Measurements from ENCODE around the gene PCNX3. TPM values are rescaled to one million over a fixed set of nuclear protein-coding genes. Genes with fewer than 3 reads are reported as not detected.

The PCNX3 gene
- total RNA-seq, 2 donors from 2014 or later = 32.0 to 67.9 TPM

DNA sequence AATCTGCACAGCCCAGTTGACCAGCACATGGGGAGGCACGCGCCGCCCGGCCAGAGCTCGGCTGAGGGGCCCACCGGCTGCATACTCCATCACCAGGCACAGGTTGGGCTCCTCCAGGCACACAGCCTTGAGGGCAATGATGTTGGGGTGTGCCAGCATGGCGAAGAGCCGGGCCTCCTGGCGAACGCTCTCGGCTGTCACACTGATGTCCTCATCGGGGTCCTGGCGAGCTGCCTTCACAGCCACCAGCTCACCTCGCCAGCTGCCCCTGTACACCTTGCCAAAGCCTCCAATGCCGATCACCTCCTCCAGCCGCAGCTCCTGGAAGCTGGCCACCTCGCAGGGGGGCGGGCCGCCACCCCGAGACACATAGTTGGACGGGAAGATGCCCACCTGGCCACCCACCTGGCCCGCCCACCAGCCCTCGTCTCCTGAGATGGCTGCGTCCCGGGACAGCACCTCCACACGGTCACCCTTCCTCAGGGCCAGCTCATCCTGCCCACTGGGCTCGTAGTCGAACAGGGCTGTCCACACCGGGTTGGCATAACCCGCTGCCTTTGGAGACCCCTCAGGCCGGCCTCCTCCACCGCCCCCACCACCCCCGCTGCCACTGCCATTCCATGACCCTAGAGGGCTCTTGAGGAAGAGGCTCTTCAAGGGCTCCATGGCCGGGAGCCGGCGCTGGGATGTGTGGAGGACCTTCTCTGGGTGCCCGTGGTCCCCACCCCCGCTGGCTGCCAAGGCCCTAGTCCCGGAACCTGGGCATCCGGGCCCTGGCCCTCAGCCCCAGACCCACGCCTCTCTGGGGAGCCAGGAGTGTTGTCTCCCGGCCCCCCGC is 2.3 kb upstream of the PCNX3 start:
- no peak for DNase-seq (ENCODE audit: low spot score)
- WGBS = 19% methylated on average over 43 of the region's 43 CpGs

DNA sequence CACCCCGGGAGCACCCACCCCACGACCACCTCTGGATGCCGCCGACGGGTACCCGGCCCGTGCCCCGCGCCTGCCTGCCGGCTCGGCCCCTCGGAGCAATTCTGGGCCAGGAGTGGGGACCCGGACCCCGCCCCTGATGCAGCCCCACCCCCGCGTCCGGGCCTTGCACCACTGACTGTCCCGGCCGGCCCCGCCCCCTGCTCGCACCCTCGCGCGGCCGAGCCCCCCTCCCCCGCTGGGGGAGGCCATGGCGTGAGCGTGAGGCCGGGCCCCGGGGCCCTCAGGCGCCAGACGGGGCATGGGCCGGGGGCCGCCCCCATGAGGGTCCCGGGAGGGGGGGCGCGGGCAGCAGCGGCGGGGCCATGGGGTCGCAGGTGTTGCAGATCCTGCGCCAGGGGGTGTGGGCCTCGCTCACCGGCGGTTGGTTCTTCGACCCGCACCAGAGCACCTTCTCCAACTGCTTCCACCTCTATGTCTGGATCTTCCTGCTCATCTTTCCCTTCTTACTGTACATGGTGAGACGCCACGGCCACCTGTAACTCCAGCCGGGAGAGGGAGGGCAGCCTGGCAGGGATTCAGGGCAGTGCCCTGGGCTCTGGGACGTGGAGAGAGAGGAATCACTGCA is 486 bp downstream of the PCNX3 start:
- WGBS = 2% methylated on average over 23 of the region's 50 CpGs
- no peaks in the 10 kb centered on the region for H3K27me3 ChIP-seq (replicated peaks; ENCODE audit: insufficient read depth)
- TF ChIP-seq POLR2AphosphoS5 (IDR thresholded peaks at IDR 0.05) (no peak), POLR2A (IDR thresholded peaks at IDR 0.05) (no peak)
- TF ChIP-seq, protein P1, sequence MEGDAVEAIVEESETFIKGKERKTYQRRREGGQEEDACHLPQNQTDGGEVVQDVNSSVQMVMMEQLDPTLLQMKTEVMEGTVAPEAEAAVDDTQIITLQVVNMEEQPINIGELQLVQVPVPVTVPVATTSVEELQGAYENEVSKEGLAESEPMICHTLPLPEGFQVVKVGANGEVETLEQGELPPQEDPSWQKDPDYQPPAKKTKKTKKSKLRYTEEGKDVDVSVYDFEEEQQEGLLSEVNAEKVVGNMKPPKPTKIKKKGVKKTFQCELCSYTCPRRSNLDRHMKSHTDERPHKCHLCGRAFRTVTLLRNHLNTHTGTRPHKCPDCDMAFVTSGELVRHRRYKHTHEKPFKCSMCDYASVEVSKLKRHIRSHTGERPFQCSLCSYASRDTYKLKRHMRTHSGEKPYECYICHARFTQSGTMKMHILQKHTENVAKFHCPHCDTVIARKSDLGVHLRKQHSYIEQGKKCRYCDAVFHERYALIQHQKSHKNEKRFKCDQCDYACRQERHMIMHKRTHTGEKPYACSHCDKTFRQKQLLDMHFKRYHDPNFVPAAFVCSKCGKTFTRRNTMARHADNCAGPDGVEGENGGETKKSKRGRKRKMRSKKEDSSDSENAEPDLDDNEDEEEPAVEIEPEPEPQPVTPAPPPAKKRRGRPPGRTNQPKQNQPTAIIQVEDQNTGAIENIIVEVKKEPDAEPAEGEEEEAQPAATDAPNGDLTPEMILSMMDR (IDR thresholded peaks at IDR 0.05) = no peak
- intact Hi-C loops (cut with DNase I) = loop anchor here (5.0 kb wide), 1 partner anchor 36 kb away; no protein-coding TSS in a partner anchor
- peak overlapping the region; percentile 75 to 90 for H3K4me3 ChIP-seq
- H3K27ac ChIP-seq = peak overlapping the region; percentile 76 to 79
- no peak for DNase-seq (ENCODE audit: low spot score)
- H3K36me3 ChIP-seq = peaks cover 14 to 32% of the 10 kb centered on the region in 2 donors
- H3K9me3 ChIP-seq = no peaks in the 10 kb centered on the region
- peaks cover 30% of the 10 kb centered on the region for H3K4me1 ChIP-seq (replicated peaks)

More for the DNA sequence above, 2.3 kb upstream of the PCNX3 start:
- Histone ChIP-seq H3K9me3 (no peaks in the 10 kb centered on the region), H3K27me3 (replicated peaks; ENCODE audit: insufficient read depth) (no peaks in the 10 kb centered on the region), H3K36me3 (peaks cover 1 to 11% of the 10 kb centered on the region in 2 donors), H3K4me3 (peak overlapping the region; percentile 70 to 75), H3K27ac (peak overlapping the region; percentile 93 to 94), H3K4me1 (replicated peaks) (peaks cover 38% of the 10 kb centered on the region)
- intact Hi-C loops (cut with DNase I) = no loop called here
- TF ChIP-seq POLR2AphosphoS5 (IDR thresholded peaks at IDR 0.05) (no peak), POLR2A (IDR thresholded peaks at IDR 0.05) (no peak)
- TF ChIP-seq, protein P1 (IDR thresholded peaks at IDR 0.05) = no peak

DNA sequence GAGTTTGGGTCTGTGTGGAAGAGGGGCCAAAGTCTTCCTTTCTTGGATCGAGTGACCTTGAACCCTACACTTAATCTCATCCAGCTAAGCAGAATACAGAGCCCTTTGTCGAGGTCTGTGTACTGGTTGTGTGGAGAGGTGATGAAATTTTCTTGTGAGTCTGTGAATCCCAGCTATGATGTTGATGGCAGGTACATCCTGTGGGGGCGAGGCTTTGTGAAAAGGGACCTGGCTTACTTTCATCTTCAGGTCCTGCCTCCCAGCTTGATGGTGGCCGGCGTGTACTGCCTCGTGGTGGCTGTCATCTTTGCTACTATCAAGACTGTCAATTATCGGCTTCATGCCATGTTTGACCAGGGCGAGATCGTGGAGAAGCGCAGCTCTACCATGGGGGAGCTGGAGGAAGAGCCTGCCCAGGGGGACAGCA is 1.0 kb downstream of the PCNX3 start:
- no peaks in the 10 kb centered on the region for H3K9me3 ChIP-seq
- no peak for TF ChIP-seq POLR2A (IDR thresholded peaks at IDR 0.05)
- TF ChIP-seq, protein P1 (IDR thresholded peaks at IDR 0.05) = no peak
- no peak for TF ChIP-seq POLR2AphosphoS5 (IDR thresholded peaks at IDR 0.05)
- no peak overlapping the region for H3K27ac ChIP-seq
- no peaks in the 10 kb centered on the region for H3K27me3 ChIP-seq (replicated peaks; ENCODE audit: insufficient read depth)
- intact Hi-C loops (cut with DNase I) = loop anchor here (5.0 kb wide), 1 partner anchor 36 kb away; no protein-coding TSS in a partner anchor
- H3K4me1 ChIP-seq (replicated peaks) = peaks cover 26% of the 10 kb centered on the region
- WGBS = 62% methylated on average over 10 of the region's 10 CpGs
- H3K4me3 ChIP-seq = peak overlapping the region; percentile 75 to 90
- H3K36me3 ChIP-seq = peaks cover 14 to 32% of the 10 kb centered on the region in 2 donors
- DNase-seq (ENCODE audit: low spot score) = no peak

DNA sequence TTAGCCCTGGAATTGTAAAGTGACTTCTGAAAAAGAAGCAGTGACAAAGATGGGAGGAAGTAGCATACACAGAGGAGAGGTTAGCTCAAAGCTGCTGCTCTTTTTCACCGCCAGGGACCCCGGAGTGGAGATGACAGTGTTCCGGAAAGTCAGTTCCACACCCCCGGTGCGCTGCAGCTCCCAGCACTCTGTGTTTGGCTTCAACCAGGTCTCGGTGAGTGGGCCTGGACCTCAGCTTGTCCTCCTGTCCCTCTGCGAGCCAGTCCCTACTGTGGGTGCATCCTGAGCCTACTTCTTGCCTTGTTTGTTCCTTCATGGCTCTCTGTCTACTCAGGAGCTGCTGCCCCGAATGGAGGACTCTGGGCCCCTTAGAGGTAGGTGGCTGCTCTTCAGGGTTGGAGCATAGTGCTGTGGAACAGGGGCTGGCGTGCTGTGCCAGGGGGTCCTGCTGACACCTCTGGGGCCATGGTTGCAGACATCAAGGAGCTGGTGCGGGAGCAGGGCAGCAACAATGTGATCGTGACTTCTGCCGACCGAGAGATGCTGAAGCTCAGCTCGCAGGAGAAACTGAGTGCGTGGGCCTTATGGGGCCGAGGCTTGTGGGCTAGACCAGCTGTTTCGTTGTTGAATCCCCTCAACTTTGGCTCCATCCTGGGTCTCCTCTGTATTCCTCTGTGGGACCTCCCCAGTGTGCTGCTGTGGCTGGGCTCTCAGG is 1.7 kb downstream of the PCNX3 start:
- DNase-seq (ENCODE audit: low spot score) = no peak
- H3K36me3 ChIP-seq = peaks cover 14 to 32% of the 10 kb centered on the region in 2 donors
- TF ChIP-seq, protein P1 (IDR thresholded peaks at IDR 0.05) = no peak
- TF ChIP-seq POLR2A (IDR thresholded peaks at IDR 0.05) (no peak), POLR2AphosphoS5 (IDR thresholded peaks at IDR 0.05) (no peak)

More for the DNA sequence above, 1.7 kb downstream of the PCNX3 start:
- Histone ChIP-seq H3K4me1 (replicated peaks) (peaks cover 19% of the 10 kb centered on the region), H3K9me3 (no peaks in the 10 kb centered on the region), H3K4me3 (no peak overlapping the region), H3K27ac (no peak overlapping the region), H3K27me3 (replicated peaks; ENCODE audit: insufficient read depth) (no peaks in the 10 kb centered on the region)
- 93% methylated on average over 17 of the region's 17 CpGs for WGBS
- intact Hi-C loops (cut with DNase I) = loop anchor here (5.0 kb wide), 1 partner anchor 35 kb away; no protein-coding TSS in a partner anchor
